Left forelimb (tissue), 1 donor: ENCODE measurements around the gene RAPGEF1.

Experiments
- DNase-seq: peaks from one replicate; pipeline ENCODE4 v3.0.0-alpha.2; 2018; ENCODE audit warnings: low spot score

Gene RAPGEF1

GRCh38 chr9:131606896-131607567 is 132.8 kb downstream of the RAPGEF1 start:
- DNase-seq: no peak

GRCh38 chr9:131605770-131606590 is 133.9 kb downstream of the RAPGEF1 start:
- DNase-seq: no peak

- no peak for DNase-seq
These were observed 136.0 kb downstream of the RAPGEF1 start for GRCh38 chr9:131603711-131604439.

GRCh38 chr9:131603199-131603598 is 136.7 kb downstream of the RAPGEF1 start:
- DNase-seq: no peak

GRCh38 chr9:131601683-131602181 is 138.1 kb downstream of the RAPGEF1 start:
- no peak for DNase-seq

- no peak for DNase-seq
These were observed 141.8 kb downstream of the RAPGEF1 start for GRCh38 chr9:131598121-131598520.

GRCh38 chr9:131597246-131597645 is 142.6 kb downstream of the RAPGEF1 start:
- DNase-seq: no peak

GRCh38 chr9:131596430-131596743 is 143.5 kb downstream of the RAPGEF1 start:
- DNase-seq: no peak

GRCh38 chr9:131595696-131596429 is 144.0 kb downstream of the RAPGEF1 start:
- no peak for DNase-seq

GRCh38 chr9:131594906-131595665 is 144.8 kb downstream of the RAPGEF1 start:
- no peak for DNase-seq

GRCh38 chr9:131593936-131594665 is 145.8 kb downstream of the RAPGEF1 start:
- DNase-seq: no peak

- DNase-seq: no peak
These were observed 146.6 kb downstream of the RAPGEF1 start for GRCh38 chr9:131593091-131593820.

GRCh38 chr9:131591845-131592208 is 148.0 kb downstream of the RAPGEF1 start:
- no peak for DNase-seq

- peak; percentile 85 for DNase-seq
These were observed 148.7 kb downstream of the RAPGEF1 start for GRCh38 chr9:131590907-131591844.

- DNase-seq: no peak
These were observed 149.4 kb downstream of the RAPGEF1 start for GRCh38 chr9:131590449-131590848.

GRCh38 chr9:131589993-131590392 is 149.9 kb downstream of the RAPGEF1 start:
- DNase-seq: no peak

- no peak for DNase-seq
These were observed 150.7 kb downstream of the RAPGEF1 start for GRCh38 chr9:131589124-131589711.

- DNase-seq: no peak
These were observed 151.5 kb downstream of the RAPGEF1 start for GRCh38 chr9:131588396-131588795.
